Forelimb muscle (tissue), 1 donor: ENCODE measurements around the gene KRT24. TPM values are rescaled to one million over a fixed set of nuclear protein-coding genes. Genes with fewer than 3 reads are reported as not detected.

ENCODE experiments used
- DNase-seq: peaks from one replicate; pipeline ENCODE4 v3.0.0-alpha.2; 2013; ENCODE audit warnings: low read depth
- polyA plus RNA-seq: library from polyadenylated mRNA; unstranded; fragments of 120-200 nt; gene quantifications from one replicate; pipeline ENCODE4 v1.2.1, GENCODE V29; 2013; ENCODE audit not compliant: insufficient read length

Gene KRT24
- polyA plus RNA-seq, 1 donor = not detected

DNA sequence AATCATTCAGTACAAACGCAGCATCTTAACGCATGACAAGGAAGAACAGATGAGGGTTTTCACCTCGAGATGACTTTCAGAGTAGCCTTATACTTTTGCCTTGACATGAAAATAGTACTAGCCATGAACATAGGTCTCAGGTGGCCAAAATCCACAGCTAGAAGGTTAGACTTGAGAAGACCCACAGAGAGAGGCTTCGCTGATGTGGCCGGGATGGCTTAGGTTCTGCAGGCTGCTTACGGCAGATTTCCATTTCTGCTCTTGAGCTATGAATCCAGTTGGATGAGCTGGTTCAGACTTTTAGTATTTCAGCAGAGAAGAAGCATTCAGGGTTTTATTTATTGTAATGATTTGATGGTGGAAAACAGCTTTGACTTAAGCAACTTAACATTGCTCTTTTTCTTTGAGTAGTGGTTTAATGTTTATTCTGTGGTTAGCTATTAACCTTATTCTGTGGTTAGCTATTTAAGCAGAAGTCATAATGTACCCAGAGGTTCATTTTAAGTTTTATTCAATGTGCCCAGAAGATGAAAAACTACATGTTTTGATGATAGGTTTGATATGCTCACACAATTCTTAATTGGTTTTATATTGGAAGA lies 7.6 kb downstream of the KRT24 start:
- no peak for DNase-seq

DNA sequence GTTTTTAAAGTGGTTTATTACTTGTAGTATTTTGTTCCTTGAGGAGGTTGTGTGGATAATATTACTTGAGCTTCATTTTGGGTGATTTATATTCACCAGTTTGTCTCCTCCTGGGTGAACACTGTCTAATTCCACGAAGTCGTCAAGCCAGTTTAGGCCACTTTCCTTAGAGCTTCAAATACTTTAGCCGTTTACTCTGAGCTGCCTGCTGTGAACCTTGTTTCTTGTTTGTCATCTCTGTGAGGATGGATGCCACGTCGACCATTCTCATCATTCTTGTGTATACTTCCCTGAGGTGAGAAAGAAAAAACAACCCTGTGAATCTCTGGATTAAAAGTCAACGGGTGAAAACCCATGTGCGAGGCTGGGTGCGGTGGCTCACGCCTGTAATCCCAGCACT lies 9.0 kb downstream of the KRT24 start:
- DNase-seq = no peak

GRCh38 chr17:40687106-40687505 lies 16.4 kb downstream of the KRT24 start:
- no peak for DNase-seq

GRCh38 chr17:40686192-40686591 lies 17.4 kb downstream of the KRT24 start:
- no peak for DNase-seq

DNA sequence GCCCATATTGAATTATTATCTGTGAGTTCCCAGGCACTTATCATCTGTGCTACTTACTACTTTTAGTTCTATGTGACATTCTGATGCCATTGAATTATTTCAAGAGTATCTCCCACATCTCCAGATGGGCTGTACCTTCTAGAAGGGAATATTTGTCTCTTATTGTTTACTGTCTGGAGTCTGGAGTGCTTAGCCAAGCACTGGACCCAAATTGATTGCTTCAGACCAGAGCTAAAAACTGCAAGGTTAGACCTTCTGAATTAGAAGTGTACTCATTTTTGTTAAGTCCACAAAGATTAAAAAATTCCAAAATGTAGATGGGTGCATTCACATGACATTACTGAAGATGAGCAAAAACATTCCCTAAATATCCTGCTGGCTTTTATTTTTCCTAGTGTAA lies 22.6 kb downstream of the KRT24 start:
- DNase-seq = no peak

DNA sequence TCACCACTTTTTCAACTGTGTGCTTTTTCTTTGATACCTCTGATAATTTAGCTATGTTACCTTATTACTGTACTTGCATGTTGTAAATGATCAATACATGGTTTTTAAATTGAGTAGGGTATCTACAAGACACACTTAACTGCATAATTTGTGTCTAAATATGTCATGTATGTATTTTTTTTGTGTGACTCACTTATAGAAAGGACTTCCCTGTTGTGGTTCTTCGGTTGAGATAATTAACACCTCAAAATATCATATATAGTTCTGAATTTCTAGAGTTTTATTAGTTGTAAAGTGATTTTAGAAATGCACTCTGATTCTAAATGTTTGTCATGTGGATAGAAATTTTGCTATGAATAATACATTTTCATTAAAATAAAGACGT lies 24.0 kb downstream of the KRT24 start:
- DNase-seq = no peak

DNA sequence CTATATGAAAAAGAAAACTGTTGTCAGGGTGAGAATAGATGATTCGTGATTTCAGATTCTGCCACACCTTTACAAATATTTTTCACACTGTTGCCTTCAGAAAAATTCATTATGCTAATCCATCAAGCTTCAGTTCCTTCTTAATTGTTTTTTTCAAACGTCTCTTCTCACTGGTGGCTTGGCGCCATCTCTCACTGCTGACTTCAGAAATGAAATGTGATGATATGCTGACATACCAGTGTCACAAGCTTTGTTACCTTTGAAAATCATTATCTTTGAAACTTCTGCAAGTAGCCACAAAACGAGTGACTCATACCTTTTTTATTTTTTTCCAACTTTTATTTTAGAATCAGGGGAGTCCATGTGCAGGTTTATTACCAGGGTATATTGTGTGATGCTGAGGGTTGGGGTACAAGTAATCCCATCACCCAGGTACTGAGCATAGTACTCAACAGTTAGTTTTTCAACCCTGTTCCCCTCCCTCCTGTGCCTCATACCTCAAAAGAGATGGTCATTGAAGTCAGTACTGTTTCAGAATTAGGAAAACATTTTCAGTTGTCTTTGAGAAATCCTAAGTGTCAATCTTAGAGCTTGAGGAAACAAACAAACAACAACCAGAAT lies 24.5 kb downstream of the KRT24 start:
- no peak for DNase-seq

DNA sequence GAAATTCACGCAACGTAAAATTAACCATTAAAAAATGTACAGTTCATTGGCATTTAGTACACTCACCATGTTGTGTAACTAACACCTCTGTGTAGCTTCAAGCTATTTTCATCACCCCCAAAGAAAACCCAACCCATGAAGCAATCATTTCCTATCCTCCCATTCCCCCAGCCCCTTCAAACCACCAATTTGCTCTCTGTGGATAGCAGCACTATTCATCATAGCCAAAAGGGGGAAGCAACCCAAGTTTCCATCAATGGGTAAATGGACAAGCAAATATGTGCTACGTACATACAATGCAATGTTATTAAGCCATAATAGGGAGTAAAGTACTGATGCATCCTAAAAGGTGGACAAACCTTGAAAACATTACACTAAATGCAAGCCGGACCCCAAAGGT lies 27.6 kb downstream of the KRT24 start:
- no peak for DNase-seq

DNA sequence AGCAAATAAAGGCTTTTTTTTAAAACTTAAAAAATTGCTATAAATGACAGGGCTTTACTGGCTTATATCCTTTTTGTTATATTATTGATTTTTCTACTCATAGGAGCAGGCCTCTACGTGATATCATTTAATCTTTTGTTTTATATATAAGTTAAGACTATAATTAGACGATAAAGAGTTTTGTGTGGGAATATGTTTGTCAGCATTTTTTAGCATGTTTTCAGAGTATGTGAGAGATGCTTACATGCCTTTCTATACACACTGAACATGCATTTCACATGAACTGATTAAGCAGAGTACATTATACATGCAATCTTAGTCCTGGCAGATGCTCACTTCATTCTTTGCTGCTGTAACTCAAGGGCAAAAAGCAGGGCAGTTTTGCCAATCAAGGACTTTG lies 30.9 kb downstream of the KRT24 start:
- no peak for DNase-seq

DNA sequence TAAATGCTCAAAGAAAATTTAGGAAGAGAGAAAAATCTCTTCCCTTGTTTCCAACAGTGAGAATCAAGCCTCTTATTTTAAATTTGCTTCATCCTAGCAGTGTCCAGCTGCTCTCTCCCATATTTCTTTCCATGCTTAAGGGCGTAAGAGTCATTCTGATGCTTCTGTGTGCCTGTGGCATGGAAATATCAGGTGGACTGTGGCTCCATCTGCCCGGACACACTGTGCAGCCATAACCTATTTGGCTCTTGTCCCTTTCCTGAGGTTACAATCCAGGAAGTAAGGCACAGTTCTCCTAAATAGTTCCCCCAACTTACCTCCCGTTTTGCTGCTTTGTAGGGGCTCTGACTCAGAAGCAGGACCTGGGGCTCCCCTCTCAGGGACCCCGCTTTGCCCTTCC lies 32.3 kb downstream of the KRT24 start:
- DNase-seq = no peak

GRCh38 chr17:40666331-40666730 lies 37.2 kb downstream of the KRT24 start:
- no peak for DNase-seq

DNA sequence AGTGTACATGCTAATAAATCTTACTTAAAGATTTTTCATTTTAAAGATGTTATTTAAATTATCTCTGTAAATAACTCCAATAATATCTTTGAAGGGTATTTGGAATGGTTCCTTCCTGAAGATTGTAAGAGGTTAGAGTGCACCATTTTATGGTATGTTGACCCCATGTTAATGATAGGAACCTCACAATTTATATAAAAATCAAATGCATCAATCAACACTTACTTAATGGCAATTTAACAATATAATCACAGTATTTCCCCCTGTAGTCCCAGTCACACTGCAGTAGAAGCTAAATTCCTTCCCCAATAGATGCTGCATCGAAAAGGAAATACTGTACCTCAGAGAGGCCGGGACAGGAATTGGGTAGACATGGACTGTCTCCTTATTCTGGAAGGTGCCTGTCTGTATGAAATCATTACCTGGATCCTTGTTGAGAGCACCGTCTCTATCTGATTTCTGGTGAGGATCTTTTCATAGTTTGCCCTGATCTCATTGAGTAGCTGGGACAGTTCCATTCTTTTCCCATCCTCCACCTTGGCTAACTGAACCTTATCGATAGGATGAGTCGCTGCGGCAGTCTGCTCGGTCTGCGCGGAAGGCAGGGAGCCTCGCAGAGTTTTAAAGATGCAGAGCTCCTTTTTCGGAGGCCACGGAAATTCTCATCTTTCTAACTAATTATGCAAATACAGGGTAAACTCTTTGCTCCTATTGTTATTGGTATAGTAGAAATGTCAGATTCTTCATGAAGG lies 38.8 kb downstream of the KRT24 start, which contains the start of gene KRT222:
Gene KRT222, minus strand, starts transcription at position 596 of the 752 bp plus-strand sequence. Its CDS starts 78 bp downstream, at position 518.
- no peak for DNase-seq

DNA sequence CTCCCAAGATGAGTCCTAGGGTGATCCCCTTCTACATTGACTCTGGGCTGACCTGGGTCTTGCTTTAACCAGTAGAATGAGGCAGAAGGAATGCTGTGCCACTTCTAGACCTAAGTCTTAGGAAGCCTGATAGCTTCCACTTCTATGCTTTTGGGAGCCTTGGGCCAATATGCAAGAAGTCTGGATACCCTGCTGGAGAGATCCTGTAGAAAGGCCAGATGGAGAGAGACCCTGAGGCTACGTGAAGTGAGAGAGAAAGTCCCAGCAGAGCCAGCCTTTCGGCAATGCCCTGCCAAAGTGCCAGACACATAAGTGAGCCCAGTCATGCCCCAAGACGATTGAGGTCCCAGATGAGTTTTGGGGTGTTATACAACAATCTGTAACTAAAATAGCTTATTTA lies 40.3 kb downstream of the KRT24 start:
- DNase-seq = no peak

GRCh38 chr17:40659911-40660310 lies 43.6 kb downstream of the KRT24 start:
- DNase-seq = no peak

GRCh38 chr17:40658396-40658795 lies 45.2 kb downstream of the KRT24 start:
- no peak for DNase-seq

DNA sequence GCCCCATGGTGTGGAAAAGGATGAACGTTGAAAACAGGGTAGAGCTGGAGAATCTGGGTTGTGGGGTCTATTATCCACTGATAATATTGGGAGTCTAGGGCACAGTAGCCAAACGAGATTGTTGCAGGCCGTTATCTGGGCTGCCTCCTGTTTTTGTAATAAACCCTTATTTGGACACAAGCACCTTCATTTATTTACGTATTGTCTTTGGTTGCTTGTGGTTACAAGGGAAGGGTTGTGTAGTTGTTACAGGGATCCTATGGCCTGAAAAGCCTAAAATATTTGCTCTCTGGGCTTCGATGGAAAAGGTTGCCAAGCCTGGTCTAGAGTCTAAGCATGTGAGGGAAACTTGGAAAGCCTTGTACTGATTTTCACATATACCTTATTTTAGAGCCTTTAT lies 51.6 kb downstream of the KRT24 start:
- DNase-seq = no peak

GRCh38 chr17:40648384-40648968 lies 55.1 kb downstream of the KRT24 start:
- DNase-seq = no peak

Other genes starting within 250 kb of the KRT24 start
- not detected for gene TNS4, start 202.1 kb downstream of the KRT24 start, polyA plus RNA-seq
- 0.39 TPM for gene CCR7, start 138.3 kb downstream of the KRT24 start, polyA plus RNA-seq
- 115 TPM for gene SMARCE1, start 55.9 kb downstream of the KRT24 start, polyA plus RNA-seq
- gene KRT222, start 38.6 kb downstream of the KRT24 start, polyA plus RNA-seq = 0.13 TPM
- not detected for gene KRT25, start 51.6 kb upstream of the KRT24 start, polyA plus RNA-seq
- gene KRT26, start 68.4 kb upstream of the KRT24 start, polyA plus RNA-seq = not detected
- gene KRT27, start 78.8 kb upstream of the KRT24 start, polyA plus RNA-seq = not detected
- not detected for gene KRT28, start 96.2 kb upstream of the KRT24 start, polyA plus RNA-seq
- 35.8 TPM for gene KRT10, start 118.9 kb upstream of the KRT24 start, polyA plus RNA-seq
- 0.08 TPM for gene KRT12, start 163.5 kb upstream of the KRT24 start, polyA plus RNA-seq
- not detected for gene KRT20, start 181.5 kb upstream of the KRT24 start, polyA plus RNA-seq
- gene KRT23, start 233.9 kb upstream of the KRT24 start, polyA plus RNA-seq = 0.19 TPM